AG20443 (cell line): Measurements from ENCODE around the gene EP400.

ENCODE experiments used
- DNase-seq: peaks from one replicate; pipeline ENCODE4 v3.0.0; 2012; ENCODE audit warnings: low spot score, mixed read lengths

The EP400 gene

GRCh38 chr12:131927110-131928079 lies 22.3 kb upstream of the EP400 start:
- DNase-seq, result no peak

GRCh38 chr12:131928080-131928710 lies 21.5 kb upstream of the EP400 start:
- no peak for DNase-seq

- peak; percentile 99 for DNase-seq
Observed at GRCh38 chr12:131928711-131929580, 20.8 kb upstream of the EP400 start, which contains the start of gene PUS1. Gene PUS1 (plus strand): TSS chr12:131929276. CDS start chr12:131929723, 447 bp downstream.

GRCh38 chr12:131929581-131930456 lies 19.9 kb upstream of the EP400 start:
- DNase-seq, result peak; percentile 51

- DNase-seq, result no peak
Observed at GRCh38 chr12:131930510-131930909, 19.2 kb upstream of the EP400 start.

- no peak for DNase-seq
Observed at GRCh38 chr12:131933387-131933786, 16.4 kb upstream of the EP400 start.

- no peak for DNase-seq
Observed at GRCh38 chr12:131934535-131934934, 15.2 kb upstream of the EP400 start.

GRCh38 chr12:131938082-131938481 lies 11.7 kb upstream of the EP400 start:
- no peak for DNase-seq

- no peak for DNase-seq
Observed at GRCh38 chr12:131939007-131939406, 10.7 kb upstream of the EP400 start.

GRCh38 chr12:131940141-131940547 lies 9.6 kb upstream of the EP400 start:
- DNase-seq, result no peak

GRCh38 chr12:131941116-131941986 lies 8.4 kb upstream of the EP400 start:
- no peak for DNase-seq

- DNase-seq, result no peak
Observed at GRCh38 chr12:131941987-131942341, 7.8 kb upstream of the EP400 start.

GRCh38 chr12:131942671-131943070 lies 7.1 kb upstream of the EP400 start:
- DNase-seq, result no peak

- no peak for DNase-seq
Observed at GRCh38 chr12:131943389-131943788, 6.4 kb upstream of the EP400 start.

- DNase-seq, result no peak
Observed at GRCh38 chr12:131943876-131944275, 5.9 kb upstream of the EP400 start.

- no peak for DNase-seq
Observed at GRCh38 chr12:131944601-131945251, 5.0 kb upstream of the EP400 start.

- DNase-seq, result no peak
Observed at GRCh38 chr12:131946757-131947156, 3.0 kb upstream of the EP400 start.

- no peak for DNase-seq
Observed at GRCh38 chr12:131947482-131948027, 2.2 kb upstream of the EP400 start.

GRCh38 chr12:131948166-131948712 lies 1.5 kb upstream of the EP400 start:
- no peak for DNase-seq
